PC-9 (cell line): ENCODE data around the gene PXDN. TPM values are rescaled to one million over a fixed set of nuclear protein-coding genes. Genes with fewer than 3 reads are reported as not detected.

ENCODE experiments used
- BruUV-seq: library from RNA; stranded (reverse); fragments of 400-500 nt; replicated peaks from 2 replicates; lab custom pipeline; 2021; lab: Mats Ljungman, UMichigan
- CTCF ChIA-PET: fragments of 300-600 bp; sonication (Branson Sonifier 250); formaldehyde crosslinking; loops from one replicate; lab custom pipeline; 2022; ENCODE audit warnings: antibody characterized with exemption; lab: Charles Lee
- POLR2A ChIA-PET: fragments of 300-600 bp; sonication (Branson Sonifier 250); formaldehyde crosslinking; loops from one replicate; lab custom pipeline; 2022; ENCODE audit warnings: antibody characterized with exemption; ENCODE audit not compliant: unreplicated experiment; lab: Charles Lee
- DNase-seq, 2 experiments: peaks; one replicate each; pipeline versions ENCODE4 v3.0.0 to v3.0.0-alpha.2; 2015 to 2022; ENCODE audit warnings: mixed read lengths in 1 of 2
- H2AFZ ChIP-seq: fragments of 200-600 bp; sonication (generic); 2 replicates; pipeline ENCODE4 v1.8.1; 2017; ENCODE audit warnings: antibody characterized with exemption
- H3F3A ChIP-seq: fragments of 200-600 bp; sonication (generic); 2 replicates; pipeline ENCODE4 v1.8.1; 2017; ENCODE audit warnings: antibody characterized with exemption, mild to moderate bottlenecking, low read depth; ENCODE audit not compliant: insufficient read depth
- H3K27ac ChIP-seq: fragments of 200-600 bp; sonication (generic); 2 replicates; pipeline ENCODE4 v1.6.1; 2016; ENCODE audit warnings: mixed run types
- H3K27me3 ChIP-seq: fragments of 200-600 bp; sonication (generic); 2 replicates; pipeline ENCODE4 v1.6.1; 2016; ENCODE audit warnings: low read depth, mixed run types; ENCODE audit not compliant: insufficient read depth
- H3K36me3 ChIP-seq: fragments of 200-600 bp; sonication (generic); 2 replicates; pipeline ENCODE4 v1.6.1; 2016; ENCODE audit warnings: low read depth, mixed run types
- H3K4me1 ChIP-seq: fragments of 200-600 bp; sonication (generic); replicated peaks from 2 replicates; pipeline ENCODE4 v1.6.1; 2016; ENCODE audit warnings: mixed run types; ENCODE audit not compliant: insufficient read depth
- H3K4me2 ChIP-seq: fragments of 200-600 bp; sonication (generic); 2 replicates; pipeline ENCODE4 v1.6.1; 2017; ENCODE audit warnings: mixed run types
- H3K4me3 ChIP-seq: fragments of 200-600 bp; sonication (generic); 2 replicates; pipeline ENCODE4 v1.6.1; 2016; ENCODE audit warnings: mixed run types
- H3K79me2 ChIP-seq: fragments of 200-600 bp; sonication (generic); 2 replicates; pipeline ENCODE4 v1.6.1; 2017; ENCODE audit warnings: low read depth, mixed run types
- H3K9me2 ChIP-seq: fragments of 200-600 bp; sonication (generic); 2 replicates; pipeline ENCODE4 v1.8.1; 2017; ENCODE audit warnings: mild to moderate bottlenecking; ENCODE audit not compliant: insufficient read depth
- H3K9me3 ChIP-seq: fragments of 200-600 bp; sonication (generic); 2 replicates; pipeline ENCODE4 v1.8.1; 2016; ENCODE audit warnings: low read depth; ENCODE audit not compliant: insufficient read depth
- H4K20me1 ChIP-seq: fragments of 200-600 bp; sonication (generic); 2 replicates; pipeline ENCODE4 v1.8.1; 2017; ENCODE audit not compliant: insufficient read depth
- CTCF ChIP-seq: fragments of 200-600 bp; sonication (generic); conservative IDR thresholded peaks from 2 replicates; pipeline ENCODE4 v1.6.1; 2017; ENCODE audit warnings: mixed run types, antibody characterized with exemption, mild to moderate bottlenecking, moderate library complexity
- EZH2 ChIP-seq: fragments of 200-600 bp; sonication (generic); IDR thresholded peaks from 2 replicates; pipeline ENCODE4 v1.8.0; 2017; ENCODE audit warnings: antibody characterized with exemption, low read depth
- intact Hi-C: fragments of 100-400 bp; cut with micrococcal nuclease; formaldehyde crosslinking; loops from one replicate; pipeline ENCODE4 v1.10.0; 2022; ENCODE audit not compliant: unreplicated experiment
- total RNA-seq: library from RNA; stranded (reverse); gene quantifications from 2 replicates; pipeline ENCODE4 v1.2.3, GENCODE V29; 2021

The PXDN gene
- total RNA-seq, 1 experiment from 2014 or later, result 91.1 TPM

- no peaks in the 10 kb centered on the region for H4K20me1 ChIP-seq
- peak; percentile 81 for DNase-seq
- H3K27me3 ChIP-seq, result peaks cover 7% of the 10 kb centered on the region; the same call in 1 of the 2 replicates
- H3K9me2 ChIP-seq, result no peaks in the 10 kb centered on the region
- POLR2A ChIA-PET, result interaction anchor here (0.6 to 0.7 kb wide), 2 partner anchors 90 to 1169 kb away, joined by 3 to 9 read pairs; no protein-coding TSS in a partner anchor
- H3K4me3 ChIP-seq, result no peak overlapping the region; the same call in 1 of the 2 replicates
- no peak overlapping the region for H2AFZ ChIP-seq
- peak overlapping the region; percentile 38 for H3K27ac ChIP-seq
- BruUV-seq, result no TSS peak
- H3K4me2 ChIP-seq, result peak overlapping the region; percentile 47
- CTCF ChIA-PET, result interaction anchor here (0.6 kb wide), 1 partner anchor 33 kb away, joined by 4 read pairs; no protein-coding TSS in a partner anchor
- H3F3A ChIP-seq, result peaks cover 31% of the 10 kb centered on the region; the same call in 1 of the 2 replicates
- H3K79me2 ChIP-seq, result no peaks in the 10 kb centered on the region
- no peaks in the 10 kb centered on the region for H3K9me3 ChIP-seq
- TF ChIP-seq CTCF (no peak), EZH2 (no peak)
- intact Hi-C loops, result loop anchor here (1.0 to 2.0 kb wide), 2 partner anchors 32 to 39 kb away; no protein-coding TSS in a partner anchor
- H3K4me1 ChIP-seq, result peaks cover 31% of the 10 kb centered on the region
- H3K36me3 ChIP-seq, result no peaks in the 10 kb centered on the region
Measured at GRCh38 chr2:1593371-1594122, 150.8 kb downstream of the PXDN start.

DNA sequence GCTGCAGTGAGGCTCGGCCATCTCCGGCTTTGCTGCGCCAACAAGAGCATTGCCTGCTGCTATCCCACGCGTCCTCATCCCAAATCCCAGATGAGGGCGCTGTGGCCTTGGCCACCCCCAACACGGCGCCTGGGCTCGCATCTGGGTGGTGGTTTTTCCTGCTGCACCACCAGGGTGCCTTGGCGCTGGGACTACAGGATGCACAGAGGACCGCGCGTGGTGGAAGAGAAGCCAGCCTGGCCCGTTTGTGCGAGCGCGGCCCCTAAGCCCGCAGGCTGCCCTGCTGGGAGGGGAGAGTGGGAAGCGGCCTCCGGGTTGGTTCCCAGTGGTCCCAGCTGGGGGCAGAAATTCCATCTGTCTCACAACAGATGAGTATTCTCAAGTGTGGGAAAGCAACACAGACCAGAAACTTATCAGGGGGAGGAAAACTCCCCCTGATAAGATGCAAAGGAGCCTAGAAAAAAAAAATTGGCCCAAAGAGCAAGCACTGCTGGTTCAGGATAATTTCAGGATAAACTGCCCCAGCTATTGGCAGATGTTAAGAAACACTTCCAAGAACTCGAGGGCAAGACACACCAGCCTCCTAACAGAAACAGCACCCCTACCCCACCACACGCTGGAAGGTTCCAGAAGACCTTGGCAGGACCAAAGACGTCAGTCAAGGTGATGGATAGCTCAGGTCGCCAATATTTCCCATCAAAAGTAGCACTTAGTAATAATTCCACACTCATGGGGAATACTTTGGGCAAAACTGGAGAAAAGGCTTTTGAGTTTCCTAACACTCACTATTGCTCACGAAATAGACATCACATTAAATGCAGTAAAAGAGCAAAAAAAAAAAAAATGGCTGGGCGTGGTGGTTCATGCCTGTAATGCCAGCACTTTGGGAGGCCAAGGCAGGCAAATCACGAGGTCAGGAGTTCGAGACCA, 152.1 kb downstream of the PXDN start:
- H3K27ac ChIP-seq, result no peak overlapping the region
- CTCF ChIA-PET, result no interaction called here
- peaks cover 31% of the 10 kb centered on the region for H3K4me1 ChIP-seq
- H2AFZ ChIP-seq, result no peak overlapping the region
- H3K4me2 ChIP-seq, result no peak overlapping the region
- H3K4me3 ChIP-seq, result no peak overlapping the region
- H3K79me2 ChIP-seq, result no peaks in the 10 kb centered on the region
- POLR2A ChIA-PET, result no interaction called here
- peaks cover 7% of the 10 kb centered on the region; the same call in 1 of the 2 replicates for H3K27me3 ChIP-seq
- intact Hi-C loops, result no loop called here
- DNase-seq, result no peak
- BruUV-seq, result no TSS peak
- no peaks in the 10 kb centered on the region for H3K36me3 ChIP-seq
- peaks cover 28% of the 10 kb centered on the region; the same call in 1 of the 2 replicates for H3F3A ChIP-seq
- TF ChIP-seq EZH2 (no peak), CTCF (no peak)
- no peaks in the 10 kb centered on the region for H4K20me1 ChIP-seq
- no peaks in the 10 kb centered on the region for H3K9me3 ChIP-seq
- no peaks in the 10 kb centered on the region for H3K9me2 ChIP-seq

DNA sequence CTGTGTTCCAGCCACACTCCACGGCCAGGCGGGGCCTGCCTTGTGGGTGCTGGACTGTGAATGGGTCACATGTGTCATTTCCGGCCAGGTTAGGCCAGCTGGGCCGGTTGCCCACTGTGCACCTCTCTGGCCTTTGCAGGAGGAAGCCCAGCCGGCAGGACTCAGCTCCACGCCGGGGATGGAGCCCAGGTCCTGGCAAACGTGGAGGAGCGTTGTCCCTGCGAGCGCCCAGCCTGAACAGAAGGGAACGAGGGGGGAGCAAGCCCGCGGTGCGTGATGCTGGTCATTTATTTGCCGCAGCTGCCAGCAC, 152.9 kb downstream of the PXDN start:
- no peak overlapping the region for H3K27ac ChIP-seq
- no peaks in the 10 kb centered on the region for H4K20me1 ChIP-seq
- H3K4me3 ChIP-seq, result no peak overlapping the region
- peaks cover 34% of the 10 kb centered on the region for H3K4me1 ChIP-seq
- BruUV-seq, result no TSS peak
- no peaks in the 10 kb centered on the region for H3K36me3 ChIP-seq
- intact Hi-C loops, result no loop called here
- DNase-seq, result no peak
- no peak overlapping the region for H2AFZ ChIP-seq
- POLR2A ChIA-PET, result no interaction called here
- CTCF ChIA-PET, result no interaction called here
- no peaks in the 10 kb centered on the region for H3K9me3 ChIP-seq
- H3K79me2 ChIP-seq, result no peaks in the 10 kb centered on the region
- H3K27me3 ChIP-seq, result peaks cover 7% of the 10 kb centered on the region; the same call in 1 of the 2 replicates
- no peak for TF ChIP-seq CTCF
- TF ChIP-seq EZH2, result no peak
- H3F3A ChIP-seq, result peaks cover 35% of the 10 kb centered on the region
- no peak overlapping the region for H3K4me2 ChIP-seq
- H3K9me2 ChIP-seq, result no peaks in the 10 kb centered on the region
